ENCODE measurements around the gene PLEKHH3. TPM values are rescaled to one million over a fixed set of nuclear protein-coding genes. Genes with fewer than 3 reads are reported as not detected.

Gene PLEKHH3
- total and polyA plus RNA-seq, 2 experiments from 2014 or later, result 20.5 to 33.7 TPM

- Histone ChIP-seq H3K4me2 (no peak overlapping the region), H3K36me3 (replicated peaks; ENCODE audit: insufficient read depth, low read depth) (no peaks in the 10 kb centered on the region), H3K79me2 (no peaks in the 10 kb centered on the region), H2AFZ (no peak overlapping the region), H3K4me1 (ENCODE audit: insufficient read depth) (no peaks in the 10 kb centered on the region), H3K4me3 (no peak overlapping the region), H3K9me3 (ENCODE audit: low read depth) (no peaks in the 10 kb centered on the region), H3K27me3 (no peaks in the 10 kb centered on the region), H4K20me1 (ENCODE audit: insufficient read depth, poor library complexity, severe bottlenecking) (no peaks in the 10 kb centered on the region), H3K27ac (no peak overlapping the region), H3K9me2 (replicated peaks; ENCODE audit: insufficient read depth) (no peaks in the 10 kb centered on the region)
- no peak for DNase-seq (ENCODE audit: low spot score)
- no peak for TF ChIP-seq CTCF (IDR thresholded peaks at IDR 0.05; ENCODE audit: poor library complexity)
- no peak for TF ChIP-seq EZH2phosphoT487 (IDR thresholded peaks at IDR 0.05; ENCODE audit: low read depth, severe bottlenecking, unreplicated experiment)
- TF ChIP-seq EZH2 (IDR thresholded peaks at IDR 0.05; ENCODE audit: borderline replicate concordance), result no peak
- 75% methylated on average over 4 of the region's 4 CpGs for WGBS (ENCODE audit: low lambda C conversion rate, missing lambda C conversion rate)
These were observed 58.8 kb downstream of the PLEKHH3 start for GRCh38 chr17:42617956-42618431.

Small RNA genes lying within 50 kb of the gene (microRNA-seq; reads per million reads assigned to microRNA genes)
- gene MIR6780A, result not detected

Small RNA genes lying within 50 kb of the gene (small RNA-seq; reads per million reads assigned to genes)
- not detected for gene MIR6780A

Other genes starting within 250 kb of the PLEKHH3 start
- 58.3 and 71.4 TPM in 2 replicates for gene ATP6V0A1, start 218.1 kb downstream of the PLEKHH3 start, total RNA-seq
- gene ATP6V0A1, start 218.1 kb downstream of the PLEKHH3 start, polyA plus RNA-seq, result 63.4 and 65.2 TPM in 2 replicates
- gene NAGLU, start 140.8 kb downstream of the PLEKHH3 start, total RNA-seq, result 76.4 and 78.1 TPM in 2 replicates
- 121 and 152 TPM in 2 replicates for gene NAGLU, start 140.8 kb downstream of the PLEKHH3 start, polyA plus RNA-seq
- gene HSD17B1, start 124.1 kb downstream of the PLEKHH3 start, total RNA-seq, result 0.12 and 2.7 TPM in 2 replicates
- 4.8 and 6.6 TPM in 2 replicates for gene HSD17B1, start 124.1 kb downstream of the PLEKHH3 start, polyA plus RNA-seq
- 27.7 and 33.9 TPM in 2 replicates for gene COASY, start 114.8 kb downstream of the PLEKHH3 start, total RNA-seq
- gene COASY, start 114.8 kb downstream of the PLEKHH3 start, polyA plus RNA-seq, result 91.6 and 93.9 TPM in 2 replicates
- 29.7 and 34.0 TPM in 2 replicates for gene MLX, start 109.9 kb downstream of the PLEKHH3 start, total RNA-seq
- gene MLX, start 109.9 kb downstream of the PLEKHH3 start, polyA plus RNA-seq, result 33.1 and 39.5 TPM in 2 replicates
- gene PSMC3IP, start 99.3 kb downstream of the PLEKHH3 start, total RNA-seq, result 1.5 and 1.9 TPM in 2 replicates
- 3.7 and 4.2 TPM in 2 replicates for gene PSMC3IP, start 99.3 kb downstream of the PLEKHH3 start, polyA plus RNA-seq
- gene RETREG3, start 67.6 kb downstream of the PLEKHH3 start, total RNA-seq, result 55.3 and 58.7 TPM in 2 replicates
- 36.3 TPM in 2 replicates for gene RETREG3, start 67.6 kb downstream of the PLEKHH3 start, polyA plus RNA-seq
- 28.7 and 33.7 TPM in 2 replicates for gene TUBG1, start 67.3 kb downstream of the PLEKHH3 start, total RNA-seq
- gene TUBG1, start 67.3 kb downstream of the PLEKHH3 start, polyA plus RNA-seq, result 62.0 and 81.2 TPM in 2 replicates
- 13.1 and 16.0 TPM in 2 replicates for gene TUBG2, start 17.7 kb downstream of the PLEKHH3 start, total RNA-seq
- 46.3 and 58.7 TPM in 2 replicates for gene TUBG2, start 17.7 kb downstream of the PLEKHH3 start, polyA plus RNA-seq
- gene CCR10, start 4.8 kb upstream of the PLEKHH3 start, total RNA-seq, result 0.12 and 0.37 TPM in 2 replicates
- 4.6 and 5.0 TPM in 2 replicates for gene CCR10, start 4.8 kb upstream of the PLEKHH3 start, polyA plus RNA-seq
- 3.6 and 4.4 TPM in 2 replicates for gene CNTNAP1, start 5.5 kb upstream of the PLEKHH3 start, total RNA-seq
- 2.0 and 2.6 TPM in 2 replicates for gene CNTNAP1, start 5.5 kb upstream of the PLEKHH3 start, polyA plus RNA-seq
- 12.5 and 22.5 TPM in 2 replicates for gene EZH1, start 68.0 kb upstream of the PLEKHH3 start, total RNA-seq
- gene EZH1, start 68.0 kb upstream of the PLEKHH3 start, polyA plus RNA-seq, result 9.5 and 18.4 TPM in 2 replicates
- 8.7 and 13.1 TPM in 2 replicates for gene RAMP2, start 84.2 kb upstream of the PLEKHH3 start, total RNA-seq
- gene RAMP2, start 84.2 kb upstream of the PLEKHH3 start, polyA plus RNA-seq, result 48.7 and 62.3 TPM in 2 replicates
- 89.9 and 107 TPM in 2 replicates for gene VPS25, start 96.5 kb upstream of the PLEKHH3 start, total RNA-seq
- gene VPS25, start 96.5 kb upstream of the PLEKHH3 start, polyA plus RNA-seq, result 121 and 125 TPM in 2 replicates
- gene WNK4, start 103.6 kb upstream of the PLEKHH3 start, total RNA-seq, result 1.0 and 1.5 TPM in 2 replicates
- gene WNK4, start 103.6 kb upstream of the PLEKHH3 start, polyA plus RNA-seq, result 1.7 and 2.2 TPM in 2 replicates
- 117 and 133 TPM in 2 replicates for gene COA3, start 121.7 kb upstream of the PLEKHH3 start, total RNA-seq
- 219 and 252 TPM in 2 replicates for gene COA3, start 121.7 kb upstream of the PLEKHH3 start, polyA plus RNA-seq
- gene CNTD1, start 121.9 kb upstream of the PLEKHH3 start, total RNA-seq, result 0.08 and 1.2 TPM in 2 replicates
- 1.5 and 2.4 TPM in 2 replicates for gene CNTD1, start 121.9 kb upstream of the PLEKHH3 start, polyA plus RNA-seq
- 68.7 and 73.4 TPM in 2 replicates for gene BECN1, start 147.3 kb upstream of the PLEKHH3 start, total RNA-seq
- 70.4 and 75.2 TPM in 2 replicates for gene BECN1, start 147.3 kb upstream of the PLEKHH3 start, polyA plus RNA-seq
- gene PSME3, start 156.4 kb upstream of the PLEKHH3 start, total RNA-seq, result 86.4 and 89.0 TPM in 2 replicates
- gene PSME3, start 156.4 kb upstream of the PLEKHH3 start, polyA plus RNA-seq, result 99.4 and 99.5 TPM in 2 replicates
- gene AOC2, start 167.6 kb upstream of the PLEKHH3 start, total RNA-seq, result 0.92 and 1.1 TPM in 2 replicates
- 1.3 and 2.2 TPM in 2 replicates for gene AOC2, start 167.6 kb upstream of the PLEKHH3 start, polyA plus RNA-seq
- gene AOC3, start 174.2 kb upstream of the PLEKHH3 start, total RNA-seq, result 1.0 and 1.9 TPM in 2 replicates
- 2.3 and 2.5 TPM in 2 replicates for gene AOC3, start 174.2 kb upstream of the PLEKHH3 start, polyA plus RNA-seq
- gene G6PC1, start 223.8 kb upstream of the PLEKHH3 start, total RNA-seq, result 14.2 and 18.2 TPM in 2 replicates
- gene G6PC1, start 223.8 kb upstream of the PLEKHH3 start, polyA plus RNA-seq, result 8.2 and 24.2 TPM in 2 replicates